ENCODE results near the gene NALCN. TPM values are rescaled to one million over a fixed set of nuclear protein-coding genes. Genes with fewer than 3 reads are reported as not detected.

The NALCN gene
- not detected for total RNA-seq

DNA sequence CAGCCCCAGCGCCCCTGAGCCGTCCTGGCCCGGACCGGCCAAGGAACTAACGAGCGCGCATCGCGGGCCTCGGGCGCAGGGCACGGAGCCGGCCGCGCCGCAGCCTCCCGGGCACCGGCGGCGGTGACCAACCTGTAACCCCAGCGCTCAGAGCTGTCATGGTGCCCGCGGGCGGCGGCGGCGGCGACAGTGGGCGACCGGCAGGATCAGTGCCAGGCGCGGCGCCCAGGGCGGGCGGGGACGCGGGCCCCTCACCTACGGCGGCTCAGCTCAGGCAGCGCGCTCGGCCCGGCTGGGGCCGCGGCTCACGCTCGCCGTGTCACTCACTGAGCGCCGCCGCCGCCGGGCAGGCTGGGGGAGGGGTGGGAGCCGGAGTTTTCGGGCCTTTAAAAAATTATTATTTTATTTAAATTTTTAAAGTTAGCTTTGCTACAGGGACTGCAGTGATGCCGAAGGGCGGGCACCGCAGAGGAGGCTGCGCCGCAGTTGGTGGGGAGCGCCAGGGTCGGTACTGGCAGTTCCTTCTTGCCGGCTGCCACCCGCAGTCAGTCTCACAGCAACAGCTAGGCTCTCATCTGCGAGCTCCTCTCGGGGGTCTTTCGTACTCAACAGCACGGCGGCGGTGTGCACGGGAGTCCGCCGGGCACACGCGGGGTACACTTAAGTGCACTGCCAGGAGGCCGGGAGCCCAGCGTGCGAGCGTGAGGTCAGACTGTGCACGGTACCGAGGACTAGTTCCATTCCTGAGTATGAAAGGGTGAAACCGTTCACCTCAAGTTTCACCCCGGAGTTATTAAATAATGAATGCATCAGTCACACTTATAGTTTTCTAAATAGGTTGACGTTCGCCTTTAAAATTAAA lies at the start of gene NALCN:
Gene NALCN, minus strand, starts transcription at position 328 of the 862 bp plus-strand sequence. CDS start 17,382 bp downstream, outside the sequence.
- DNase-seq: no peak
- H3K27ac Mint-ChIP-seq: no peak within 1 kb of the TSS
- no peaks in the 10 kb centered on the region for H3K9me3 Mint-ChIP-seq (ENCODE audit: low read depth)
- H3K27me3 Mint-ChIP-seq: peaks cover 44% of the 10 kb centered on the region
- CTCF ChIA-PET: no interaction called here
- no peak within 1 kb of the TSS for H3K4me3 Mint-ChIP-seq
- H3K36me3 Mint-ChIP-seq: no peaks in the 10 kb centered on the region
- H3K4me1 Mint-ChIP-seq: peaks cover 3% of the 10 kb centered on the region
- ATAC-seq: peak; percentile 30

DNA sequence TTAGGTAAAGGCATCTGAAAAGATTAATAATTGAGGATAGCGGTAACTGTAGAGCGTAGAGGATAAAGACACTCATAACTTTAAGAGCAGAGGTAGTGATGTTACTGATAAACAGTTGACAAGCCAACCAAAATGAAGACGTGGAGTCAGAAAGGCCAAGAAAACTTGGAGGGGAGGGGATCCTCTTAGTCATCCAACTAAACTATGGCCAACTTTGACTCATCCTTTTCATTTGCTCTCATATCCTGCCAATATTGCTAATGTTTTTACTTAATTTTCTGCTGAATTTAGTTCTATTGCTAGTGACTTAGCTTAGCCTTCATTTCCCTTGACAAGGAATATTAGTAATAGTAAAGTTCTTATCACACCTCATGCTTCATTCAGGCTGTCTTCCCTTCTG lies 49.6 kb upstream of the NALCN start:
- peaks cover 12% of the 10 kb centered on the region for H3K27me3 Mint-ChIP-seq
- no peaks in the 10 kb centered on the region for H3K9me3 Mint-ChIP-seq (ENCODE audit: low read depth)
- no peaks in the 10 kb centered on the region for H3K36me3 Mint-ChIP-seq
- no peak overlapping the region for H3K27ac Mint-ChIP-seq
- H3K4me1 Mint-ChIP-seq: no peaks in the 10 kb centered on the region
- CTCF ChIA-PET: no interaction called here
- DNase-seq: no peak
- no peak for ATAC-seq
- H3K4me3 Mint-ChIP-seq: no peak overlapping the region

DNA sequence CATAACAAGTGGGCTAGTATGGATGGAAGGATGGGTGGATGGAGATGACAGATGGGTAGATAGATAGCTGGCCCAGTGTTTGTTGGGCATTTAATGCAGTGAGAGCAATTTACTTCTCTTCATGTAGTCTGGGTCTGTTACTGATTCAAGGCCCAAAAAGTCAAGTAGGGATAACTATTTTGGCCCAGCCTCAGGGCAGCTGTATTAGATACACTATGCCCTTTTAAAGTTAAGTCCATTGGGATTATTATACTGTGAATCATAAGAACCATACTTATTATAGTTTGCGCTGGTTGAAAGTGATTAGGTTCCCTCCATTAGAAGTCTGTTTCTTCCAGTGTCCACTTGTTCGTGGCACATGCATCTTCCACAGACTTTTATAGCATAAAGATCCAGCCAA lies 40.9 kb upstream of the NALCN start:
- ATAC-seq: no peak
- no peaks in the 10 kb centered on the region for H3K9me3 Mint-ChIP-seq (ENCODE audit: low read depth)
- peaks cover 23% of the 10 kb centered on the region for H3K27me3 Mint-ChIP-seq
- DNase-seq: no peak
- CTCF ChIA-PET: no interaction called here
- peaks cover 4% of the 10 kb centered on the region for H3K4me1 Mint-ChIP-seq
- no peak overlapping the region for H3K27ac Mint-ChIP-seq
- no peaks in the 10 kb centered on the region for H3K36me3 Mint-ChIP-seq
- H3K4me3 Mint-ChIP-seq: no peak overlapping the region

DNA sequence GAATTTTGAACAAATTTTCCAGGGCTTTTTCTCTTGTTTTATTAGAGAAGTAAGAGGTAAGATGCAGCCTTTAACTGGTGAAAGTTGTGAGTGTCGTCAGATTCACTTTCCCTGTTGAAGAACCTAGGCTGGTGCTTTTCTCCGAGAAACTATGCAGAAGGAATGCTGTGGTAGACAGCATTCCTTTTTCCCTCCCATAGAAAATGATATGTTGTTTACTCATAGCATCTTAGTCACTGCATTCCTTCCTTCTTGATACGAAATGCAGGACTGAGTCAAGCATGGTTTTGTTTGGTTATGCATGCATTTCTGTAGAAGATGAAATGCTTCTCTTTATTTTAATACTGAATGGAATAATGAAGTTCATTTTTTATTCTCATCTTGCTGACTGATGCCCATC lies 39.6 kb upstream of the NALCN start:
- Mint-ChIP-seq H3K4me1 (peaks cover 4% of the 10 kb centered on the region), H3K27ac (no peak overlapping the region), H3K36me3 (no peaks in the 10 kb centered on the region), H3K27me3 (peaks cover 28% of the 10 kb centered on the region), H3K4me3 (no peak overlapping the region), H3K9me3 (ENCODE audit: low read depth) (no peaks in the 10 kb centered on the region)
- CTCF ChIA-PET: no interaction called here
- DNase-seq (no peak), ATAC-seq (no peak)

GRCh38 chr13:101454767-101455166 lies 38.5 kb upstream of the NALCN start:
- H3K4me1 Mint-ChIP-seq: peaks cover 4% of the 10 kb centered on the region
- H3K27ac Mint-ChIP-seq: no peak overlapping the region
- DNase-seq (no peak), ATAC-seq (no peak)
- no peaks in the 10 kb centered on the region for H3K9me3 Mint-ChIP-seq (ENCODE audit: low read depth)
- no peak overlapping the region for H3K4me3 Mint-ChIP-seq
- CTCF ChIA-PET: no interaction called here
- H3K27me3 Mint-ChIP-seq: peaks cover 28% of the 10 kb centered on the region
- no peaks in the 10 kb centered on the region for H3K36me3 Mint-ChIP-seq

DNA sequence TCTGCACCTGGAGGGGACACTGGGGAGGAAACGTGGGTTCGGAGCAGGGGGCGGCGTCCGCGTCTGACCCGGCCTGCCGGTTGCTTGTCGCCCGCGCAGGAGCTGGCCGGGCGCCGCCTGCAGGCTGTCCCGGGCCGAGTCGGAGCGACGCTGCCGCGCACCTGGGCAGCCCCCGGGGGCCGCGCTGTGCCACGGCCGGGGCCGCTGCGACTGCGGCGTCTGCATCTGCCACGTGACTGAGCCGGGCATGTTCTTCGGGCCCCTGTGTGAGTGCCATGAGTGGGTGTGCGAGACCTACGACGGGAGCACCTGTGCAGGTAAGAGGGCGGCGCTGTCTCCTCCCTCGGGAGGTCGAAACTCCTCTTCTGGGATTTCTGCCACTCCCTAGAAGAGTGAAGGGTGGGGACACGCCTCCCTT lies 37.5 kb upstream of the NALCN start:
- CTCF ChIA-PET: no interaction called here
- Mint-ChIP-seq H3K27me3 (peaks cover 28% of the 10 kb centered on the region), H3K4me1 (peaks cover 4% of the 10 kb centered on the region), H3K36me3 (no peaks in the 10 kb centered on the region), H3K27ac (no peak overlapping the region), H3K4me3 (peak overlapping the region; percentile 43), H3K9me3 (ENCODE audit: low read depth) (no peaks in the 10 kb centered on the region)
- ATAC-seq (peak; percentile 55), DNase-seq (no peak)

DNA sequence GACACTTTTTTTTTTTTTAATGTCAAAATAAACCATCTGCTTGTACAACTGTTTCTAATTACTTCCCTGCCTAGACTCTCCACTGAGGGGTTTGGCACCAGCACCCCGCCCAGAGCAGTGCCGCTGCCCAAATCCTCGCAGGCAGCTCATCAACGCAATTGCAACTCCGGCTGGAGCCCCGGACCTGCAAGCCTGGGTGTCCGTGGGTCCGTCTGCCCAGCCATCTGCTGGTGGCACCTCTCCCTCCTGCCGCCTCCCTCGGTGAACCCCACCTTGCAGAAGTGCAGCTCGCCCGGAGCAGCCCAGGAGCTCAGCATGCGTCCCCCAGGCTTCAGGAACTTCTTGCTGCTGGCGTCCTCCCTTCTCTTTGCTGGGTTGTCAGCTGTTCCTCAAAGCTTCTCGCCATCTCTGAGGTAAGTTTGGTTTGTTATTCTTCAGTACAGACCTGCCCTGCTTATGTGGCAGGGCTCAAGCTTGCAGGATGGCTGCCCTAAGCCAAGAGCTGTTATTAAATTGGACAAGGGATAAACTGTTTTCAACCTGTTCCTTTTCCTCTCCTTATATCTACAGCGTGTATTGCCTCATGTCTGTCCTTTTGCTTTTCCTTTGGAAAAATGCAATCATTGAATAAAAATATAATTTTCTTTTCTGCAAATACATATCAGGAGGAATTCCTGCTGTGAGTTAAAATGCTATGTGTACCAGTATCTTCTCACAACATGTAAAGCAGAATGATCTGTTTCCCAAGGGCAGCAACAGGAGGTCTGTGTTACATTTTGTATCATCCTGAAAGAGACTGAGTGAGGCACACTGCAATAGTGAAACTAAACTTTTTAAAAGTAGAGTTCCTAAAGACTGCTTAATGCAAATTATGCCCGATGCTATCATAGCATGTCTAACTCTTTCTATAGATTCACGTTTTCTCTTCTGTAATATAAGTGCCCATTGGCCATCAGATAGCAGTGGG lies 36.5 kb upstream of the NALCN start, which contains the start of gene ITGBL1:
Gene ITGBL1, plus strand, starts transcription at position 157 of the 967 bp plus-strand sequence. Its CDS starts 159 bp downstream, at position 316.
- H3K27ac Mint-ChIP-seq: no peak within 1 kb of the TSS
- peaks cover 2% of the 10 kb centered on the region for H3K4me1 Mint-ChIP-seq
- H3K9me3 Mint-ChIP-seq (ENCODE audit: low read depth): no peaks in the 10 kb centered on the region
- ATAC-seq (no peak), DNase-seq (no peak)
- H3K36me3 Mint-ChIP-seq: no peaks in the 10 kb centered on the region
- H3K4me3 Mint-ChIP-seq: peak within 1 kb of the TSS; percentile 43
- CTCF ChIA-PET: no interaction called here
- H3K27me3 Mint-ChIP-seq: peaks cover 24% of the 10 kb centered on the region

- H3K4me1 Mint-ChIP-seq: peaks cover 1% of the 10 kb centered on the region
- no peak for ATAC-seq
- no peak overlapping the region for H3K27ac Mint-ChIP-seq
- no peak for DNase-seq
- H3K27me3 Mint-ChIP-seq: peaks cover 23% of the 10 kb centered on the region
- no peaks in the 10 kb centered on the region for H3K36me3 Mint-ChIP-seq
- no peak overlapping the region for H3K4me3 Mint-ChIP-seq
- no peaks in the 10 kb centered on the region for H3K9me3 Mint-ChIP-seq (ENCODE audit: low read depth)
- CTCF ChIA-PET: no interaction called here
These were observed 35.3 kb upstream of the NALCN start for GRCh38 chr13:101451641-101452040.

GRCh38 chr13:101450749-101451130 lies 34.4 kb upstream of the NALCN start:
- Mint-ChIP-seq H3K27ac (no peak overlapping the region), H3K4me1 (peaks cover 1% of the 10 kb centered on the region), H3K36me3 (no peaks in the 10 kb centered on the region), H3K27me3 (peaks cover 23% of the 10 kb centered on the region), H3K4me3 (no peak overlapping the region), H3K9me3 (ENCODE audit: low read depth) (no peaks in the 10 kb centered on the region)
- CTCF ChIA-PET: no interaction called here
- DNase-seq (no peak), ATAC-seq (no peak)

GRCh38 chr13:101449790-101450748 lies 33.8 kb upstream of the NALCN start:
- no peak for ATAC-seq
- no peaks in the 10 kb centered on the region for H3K36me3 Mint-ChIP-seq
- H3K27ac Mint-ChIP-seq: no peak overlapping the region

GRCh38 chr13:101447852-101448251 lies 31.5 kb upstream of the NALCN start:
- H3K4me1 Mint-ChIP-seq: no peaks in the 10 kb centered on the region
- H3K27me3 Mint-ChIP-seq: peaks cover 11% of the 10 kb centered on the region
- DNase-seq (no peak), ATAC-seq (no peak)
- no peak overlapping the region for H3K4me3 Mint-ChIP-seq
- no peaks in the 10 kb centered on the region for H3K36me3 Mint-ChIP-seq
- no peaks in the 10 kb centered on the region for H3K9me3 Mint-ChIP-seq (ENCODE audit: low read depth)
- CTCF ChIA-PET: no interaction called here
- H3K27ac Mint-ChIP-seq: no peak overlapping the region

More at GRCh38 chr13:101449790-101450748, 33.8 kb upstream of the NALCN start:
- peaks cover 23% of the 10 kb centered on the region for H3K27me3 Mint-ChIP-seq
- no peak for DNase-seq
- no peaks in the 10 kb centered on the region for H3K9me3 Mint-ChIP-seq (ENCODE audit: low read depth)
- H3K4me1 Mint-ChIP-seq: peaks cover 1% of the 10 kb centered on the region
- CTCF ChIA-PET: no interaction called here
- H3K4me3 Mint-ChIP-seq: no peak overlapping the region

GRCh38 chr13:101434486-101434885 lies 18.2 kb upstream of the NALCN start:
- DNase-seq: no peak
- H3K27ac Mint-ChIP-seq: no peak overlapping the region
- no peak for ATAC-seq
- CTCF ChIA-PET: no interaction called here
- H3K9me3 Mint-ChIP-seq (ENCODE audit: low read depth): no peaks in the 10 kb centered on the region
- peaks cover 5% of the 10 kb centered on the region for H3K27me3 Mint-ChIP-seq
- no peaks in the 10 kb centered on the region for H3K36me3 Mint-ChIP-seq
- H3K4me3 Mint-ChIP-seq: no peak overlapping the region
- no peaks in the 10 kb centered on the region for H3K4me1 Mint-ChIP-seq

DNA sequence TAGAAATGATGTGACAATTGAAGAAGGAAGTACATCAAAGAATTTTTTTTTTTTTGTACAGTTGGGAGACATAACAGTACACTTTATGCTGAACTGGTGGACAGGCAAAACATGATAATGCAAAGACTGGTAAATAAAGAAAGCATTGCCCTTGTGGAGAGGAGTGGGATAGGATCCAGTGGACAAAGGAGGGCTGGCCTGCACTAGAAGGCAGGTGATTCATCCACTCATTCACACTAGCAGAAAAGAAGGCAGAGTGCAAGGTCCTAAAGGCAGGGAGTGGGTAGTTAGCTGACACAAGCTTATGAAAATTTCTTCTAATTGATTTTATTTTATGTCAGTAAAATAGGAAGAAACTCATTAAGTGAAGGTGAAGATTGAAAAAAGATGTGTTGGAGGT lies 17.6 kb upstream of the NALCN start:
- DNase-seq (no peak), ATAC-seq (no peak)
- no peaks in the 10 kb centered on the region for H3K9me3 Mint-ChIP-seq (ENCODE audit: low read depth)
- H3K27ac Mint-ChIP-seq: no peak overlapping the region
- H3K4me3 Mint-ChIP-seq: no peak overlapping the region
- peaks cover 6% of the 10 kb centered on the region for H3K27me3 Mint-ChIP-seq
- CTCF ChIA-PET: no interaction called here
- H3K36me3 Mint-ChIP-seq: no peaks in the 10 kb centered on the region
- no peaks in the 10 kb centered on the region for H3K4me1 Mint-ChIP-seq

Measured in activated CD8-positive, alpha-beta memory T cell treated with anti-CD3 and anti-CD28 coated beads, Interleukin-2, amount 10 ng/mL, durations not matched to agents 7 days and 5 days (primary cell).